Vagina (tissue), 2 donors: ENCODE measurements around the gene CRADD. TPM values are rescaled to one million over a fixed set of nuclear protein-coding genes. Genes with fewer than 3 reads are reported as not detected.
"Not testable (repeated sequence)": the region's sequence is repeated elsewhere in the genome, so short reads cannot be mapped to it uniquely, and the experiment has no call there.

ENCODE experiments used
- DNase-seq, 2 donors: peaks; one replicate each; pipeline ENCODE4 v3.0.0-alpha.2; 2017; ENCODE audit errors: extremely low spot score in 2 of 2
- H3K27ac ChIP-seq: fragments of 200-600 bp; sonication (generic); one replicate; pipeline ENCODE4 v1.5.1; 2019
- H3K27me3 ChIP-seq: fragments of 200-600 bp; sonication (generic); one replicate; pipeline ENCODE4 v1.5.1; 2019
- H3K36me3 ChIP-seq, 2 donors: fragments of 200-600 bp; sonication (generic); one replicate each; pipeline ENCODE4 v1.5.1; 2017 to 2019
- H3K4me1 ChIP-seq: fragments of 200-600 bp; sonication (generic); one replicate; pipeline ENCODE4 v1.5.1; 2019
- H3K4me3 ChIP-seq, 2 donors: fragments of 200-600 bp; sonication (generic); 1 replicate in 1 of 2; 2 replicates in 1 of 2; pipeline ENCODE4 v1.5.1; 2016 to 2019
- H3K9me3 ChIP-seq: fragments of 200-600 bp; sonication (generic); one replicate; pipeline ENCODE4 v1.5.1; 2019
- CTCF ChIP-seq, 3 experiments: fragments of 450-650 bp in 2 of 3; fragments of 200-600 bp in 1 of 3; sonication (generic) in 1 of 3; IDR thresholded peaks; one replicate each; pipeline ENCODE4 v1.5.1; 2017 to 2019; ENCODE audit warnings: antibody characterized with exemption in 3 of 3, mild to moderate bottlenecking in 2 of 3, moderate library complexity in 2 of 3
- POLR2A ChIP-seq, 2 donors: fragments of 450-650 bp; IDR thresholded peaks; one replicate each; pipeline ENCODE4 v1.6.1; 2017; ENCODE audit warnings: antibody characterized with exemption in 2 of 2, mild to moderate bottlenecking in 2 of 2, moderate library complexity in 2 of 2
- POLR2AphosphoS5 ChIP-seq, 2 donors: sonication (generic); formaldehyde crosslinking; IDR thresholded peaks; one replicate each; pipeline ENCODE4 v1.9.0; 2017; ENCODE audit warnings: antibody characterized with exemption in 2 of 2, mild to moderate bottlenecking in 2 of 2, low read depth in 1 of 2; ENCODE audit not compliant: insufficient read depth in 1 of 2
- intact Hi-C: fragments of 100-400 bp; cut with DNase I; formaldehyde crosslinking; loops from one replicate; pipeline ENCODE4 v1.15.1; 2023
- total RNA-seq: library from RNA; depleted of rRNA; stranded (reverse); fragments of >200 nt; gene quantifications from one replicate; pipeline ENCODE4 v1.2.3, GENCODE V29; 2016

The CRADD gene
- total RNA-seq, 1 donor from 2014 or later = 40.8 TPM

DNA sequence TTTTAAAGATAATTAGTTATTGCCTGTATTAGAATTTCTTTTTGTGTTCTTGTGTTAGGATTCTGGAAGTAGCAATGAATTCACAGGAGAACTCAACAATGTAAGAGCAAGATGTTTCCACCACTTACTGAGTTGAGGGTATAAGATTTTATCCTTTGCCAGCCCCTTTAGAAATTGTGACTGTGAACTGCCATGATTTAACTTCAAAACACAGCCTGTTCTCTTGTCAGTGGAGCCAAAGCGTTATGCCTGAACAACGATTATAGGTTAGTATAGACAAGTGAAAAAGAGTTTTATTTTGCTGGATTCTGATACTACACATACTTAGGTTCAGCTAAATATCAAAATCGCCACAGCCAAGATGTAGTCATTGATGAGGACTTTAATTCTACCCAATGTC is 101.6 kb downstream of the CRADD start:
- Histone ChIP-seq H3K4me1 (peaks cover 43% of the 10 kb centered on the region), H3K27ac (peak overlapping the region; percentile 80), H3K9me3 (no peaks in the 10 kb centered on the region), H3K36me3 (no peaks in the 10 kb centered on the region), H3K4me3 (no peak overlapping the region), H3K27me3 (no peaks in the 10 kb centered on the region)
- intact Hi-C loops = no loop called here
- no peak for DNase-seq
- TF ChIP-seq CTCF (IDR thresholded peaks at IDR 0.05) = no peak
- no peak for TF ChIP-seq POLR2AphosphoS5 (IDR thresholded peaks at IDR 0.05; ENCODE audit: insufficient read depth in 1 of 2, low read depth in 1 of 2)
- no peak for TF ChIP-seq POLR2A (IDR thresholded peaks at IDR 0.05)

DNA sequence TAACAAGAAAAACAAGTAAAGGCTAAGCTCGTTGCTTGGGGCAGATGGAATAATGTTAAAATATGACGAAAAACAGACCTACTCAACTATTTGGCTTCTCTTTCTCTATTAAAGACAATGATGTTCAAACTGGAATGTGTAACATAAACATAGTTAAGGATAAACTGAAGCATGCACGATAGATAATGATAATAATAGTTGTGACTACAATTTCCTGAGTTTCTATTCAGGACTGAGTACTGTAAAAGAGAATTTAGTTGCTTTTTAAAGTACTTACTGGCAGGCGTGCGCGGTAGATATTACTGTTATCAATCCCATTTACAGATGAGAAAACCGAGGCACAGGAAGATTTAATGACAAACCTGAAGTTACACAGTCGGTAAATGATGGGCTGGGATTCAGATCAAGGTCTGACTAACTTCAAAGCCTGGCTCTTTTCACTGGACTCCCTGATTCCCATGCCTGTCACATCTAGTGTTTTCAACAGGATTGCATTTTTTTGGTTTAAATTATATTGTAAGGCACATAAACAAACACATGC is 103.0 kb downstream of the CRADD start:
- Histone ChIP-seq H3K9me3 (no peaks in the 10 kb centered on the region), H3K4me3 (no peak overlapping the region), H3K36me3 (no peaks in the 10 kb centered on the region), H3K27me3 (no peaks in the 10 kb centered on the region), H3K4me1 (peaks cover 57% of the 10 kb centered on the region), H3K27ac (peak overlapping the region; percentile 80)
- intact Hi-C loops = no loop called here
- TF ChIP-seq POLR2AphosphoS5 (IDR thresholded peaks at IDR 0.05; ENCODE audit: insufficient read depth in 1 of 2, low read depth in 1 of 2) (no peak), CTCF (IDR thresholded peaks at IDR 0.05) (no peak), POLR2A (IDR thresholded peaks at IDR 0.05) (no peak)
- no peak for DNase-seq

DNA sequence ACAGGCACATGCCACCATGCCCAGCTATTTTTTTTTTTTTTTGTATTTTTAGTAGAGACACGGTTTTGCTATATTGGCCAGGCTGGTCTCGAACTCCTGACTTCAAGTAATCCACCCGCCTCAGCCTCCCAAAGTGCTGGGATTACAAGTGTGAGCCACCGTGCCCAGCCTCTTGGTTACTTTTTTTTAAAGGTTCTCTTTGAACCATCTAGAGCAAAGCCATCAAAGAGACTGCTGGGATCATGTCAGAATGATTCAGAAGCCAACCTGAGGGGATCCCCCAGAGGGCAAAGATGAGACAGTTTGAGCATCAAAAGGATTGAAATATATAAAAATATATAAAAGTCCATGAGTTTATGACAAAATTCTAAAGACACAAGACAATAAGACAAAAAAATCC is 103.7 kb downstream of the CRADD start:
- H3K36me3 ChIP-seq, H3K9me3 ChIP-seq, H3K4me3 ChIP-seq, intact Hi-C loops, H3K27me3 ChIP-seq, DNase-seq, H3K27ac ChIP-seq: not testable (repeated sequence)
- H3K4me1 ChIP-seq = peaks cover 64% of the 10 kb centered on the region

DNA sequence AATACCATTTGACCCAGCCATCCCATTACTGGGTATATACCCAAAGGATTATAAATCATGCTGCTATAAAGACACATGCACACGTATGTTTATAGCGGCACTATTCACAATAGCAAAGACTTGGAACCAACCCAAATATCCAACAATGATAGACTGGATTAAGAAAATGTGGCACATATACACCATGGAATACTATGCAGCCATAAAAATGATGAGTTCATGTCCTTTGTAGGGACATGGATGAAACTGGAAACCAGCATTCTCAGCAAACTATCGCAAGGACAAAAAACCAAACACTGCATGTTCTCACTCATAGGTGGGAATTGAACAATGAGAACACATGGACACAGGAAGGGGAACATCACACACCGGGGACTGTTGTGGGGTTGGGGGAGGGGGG is 104.8 kb downstream of the CRADD start:
- H3K4me3 ChIP-seq, H3K27me3 ChIP-seq, H3K27ac ChIP-seq, intact Hi-C loops, H3K9me3 ChIP-seq, H3K36me3 ChIP-seq, DNase-seq: not testable (repeated sequence)
- H3K4me1 ChIP-seq = peaks cover 68% of the 10 kb centered on the region

DNA sequence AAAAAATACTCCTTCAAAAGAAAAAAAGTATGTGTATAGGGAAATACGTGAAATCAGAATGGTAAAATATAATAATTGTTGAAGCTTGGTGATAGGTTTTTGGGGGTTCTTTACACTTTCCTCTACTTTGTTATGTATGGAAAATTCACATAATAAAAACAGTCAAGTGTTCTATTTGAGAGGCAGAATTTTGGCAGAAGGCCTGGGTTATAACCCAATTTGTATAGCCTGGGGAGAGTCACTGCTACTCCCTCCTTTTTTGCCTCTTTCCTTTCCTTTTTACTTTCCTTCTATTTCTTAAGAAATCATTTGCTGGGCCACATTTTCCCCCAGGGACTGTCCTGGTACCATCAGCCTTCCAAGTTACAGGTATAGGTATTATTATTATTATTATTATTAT is 105.7 kb downstream of the CRADD start:
- Histone ChIP-seq H3K9me3 (no peaks in the 10 kb centered on the region), H3K4me1 (peaks cover 59% of the 10 kb centered on the region), H3K27me3 (no peaks in the 10 kb centered on the region), H3K36me3 (no peaks in the 10 kb centered on the region), H3K27ac (no peak overlapping the region), H3K4me3 (no peak overlapping the region)
- DNase-seq = no peak
- intact Hi-C loops = no loop called here
- TF ChIP-seq CTCF (IDR thresholded peaks at IDR 0.05) (no peak), POLR2AphosphoS5 (IDR thresholded peaks at IDR 0.05; ENCODE audit: insufficient read depth in 1 of 2, low read depth in 1 of 2) (no peak), POLR2A (IDR thresholded peaks at IDR 0.05) (no peak)

DNA sequence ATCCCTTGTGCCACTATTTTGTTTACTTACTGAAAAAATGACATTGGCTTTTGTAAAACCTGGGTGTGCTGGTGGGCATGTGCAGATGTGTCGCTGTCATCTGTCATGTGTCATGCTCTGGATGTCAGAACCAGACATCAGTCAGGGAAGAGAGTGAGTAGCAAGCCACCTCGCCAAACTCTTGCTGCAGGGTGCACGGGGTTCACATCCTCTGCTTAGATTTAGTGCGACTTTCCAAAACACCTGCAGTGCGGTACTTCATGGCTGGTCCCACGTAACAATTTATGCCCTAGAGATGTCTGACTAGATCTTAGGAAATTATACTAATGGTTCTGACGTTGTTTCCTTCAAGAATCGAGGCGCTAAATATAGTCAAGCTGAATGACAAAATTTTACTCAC is 106.7 kb downstream of the CRADD start:
- TF ChIP-seq CTCF (IDR thresholded peaks at IDR 0.05) = no peak
- no peak for TF ChIP-seq POLR2AphosphoS5 (IDR thresholded peaks at IDR 0.05; ENCODE audit: insufficient read depth in 1 of 2, low read depth in 1 of 2)
- TF ChIP-seq POLR2A (IDR thresholded peaks at IDR 0.05) = no peak
- DNase-seq = no peak
- H3K4me3 ChIP-seq = no peak overlapping the region
- H3K4me1 ChIP-seq = peaks cover 54% of the 10 kb centered on the region
- H3K27ac ChIP-seq = peak overlapping the region; percentile 72
- H3K9me3 ChIP-seq = no peaks in the 10 kb centered on the region
- intact Hi-C loops = no loop called here
- no peaks in the 10 kb centered on the region for H3K36me3 ChIP-seq
- H3K27me3 ChIP-seq = no peaks in the 10 kb centered on the region
